A549 (cell line): ENCODE results near the gene EPC2.

Experiments
- CBX2 ChIP-seq: fragments of 200-600 bp; sonication (generic); IDR thresholded peaks from 2 replicates; pipeline ENCODE4 v1.6.1; 2016; ENCODE audit warnings: low read depth, mild to moderate bottlenecking, borderline replicate concordance
- CHD4 ChIP-seq: fragments of 200-600 bp; sonication (generic); IDR thresholded peaks from 2 replicates; pipeline ENCODE4 v1.6.1; 2016; ENCODE audit warnings: antibody characterized with exemption, mild to moderate bottlenecking, borderline replicate concordance
- POLR2A ChIP-seq: IDR thresholded peaks from 2 replicates; pipeline ENCODE4 v1.6.1; 2012; ENCODE audit warnings: mild to moderate bottlenecking, low read length
- RCOR1 ChIP-seq: fragments of 150-350 bp; IDR thresholded peaks from 2 replicates; pipeline ENCODE4 v1.6.1; 2014; ENCODE audit warnings: antibody characterized with exemption, low read length, low read depth
- RNF2 ChIP-seq: fragments of 200-600 bp; sonication (generic); IDR thresholded peaks from 2 replicates; pipeline ENCODE4 v1.6.1; 2016; ENCODE audit warnings: low read depth, mild to moderate bottlenecking, antibody characterized with exemption, moderate library complexity, borderline replicate concordance
- TF ChIP-seq, protein P1 (sequence below): fragments of >200 bp; sonication (Bioruptor Twin); formaldehyde crosslinking; IDR thresholded peaks from 3 replicates; pipeline ENCODE4 v1.5.1; 2016

GRCh38 chr2:148680462-148680861 is 35.9 kb downstream of the EPC2 start:
- TF ChIP-seq CBX2 (no peak), POLR2A (no peak), RNF2 (no peak), RCOR1 (no peak), CHD4 (no peak)
- TF ChIP-seq, protein P1, sequence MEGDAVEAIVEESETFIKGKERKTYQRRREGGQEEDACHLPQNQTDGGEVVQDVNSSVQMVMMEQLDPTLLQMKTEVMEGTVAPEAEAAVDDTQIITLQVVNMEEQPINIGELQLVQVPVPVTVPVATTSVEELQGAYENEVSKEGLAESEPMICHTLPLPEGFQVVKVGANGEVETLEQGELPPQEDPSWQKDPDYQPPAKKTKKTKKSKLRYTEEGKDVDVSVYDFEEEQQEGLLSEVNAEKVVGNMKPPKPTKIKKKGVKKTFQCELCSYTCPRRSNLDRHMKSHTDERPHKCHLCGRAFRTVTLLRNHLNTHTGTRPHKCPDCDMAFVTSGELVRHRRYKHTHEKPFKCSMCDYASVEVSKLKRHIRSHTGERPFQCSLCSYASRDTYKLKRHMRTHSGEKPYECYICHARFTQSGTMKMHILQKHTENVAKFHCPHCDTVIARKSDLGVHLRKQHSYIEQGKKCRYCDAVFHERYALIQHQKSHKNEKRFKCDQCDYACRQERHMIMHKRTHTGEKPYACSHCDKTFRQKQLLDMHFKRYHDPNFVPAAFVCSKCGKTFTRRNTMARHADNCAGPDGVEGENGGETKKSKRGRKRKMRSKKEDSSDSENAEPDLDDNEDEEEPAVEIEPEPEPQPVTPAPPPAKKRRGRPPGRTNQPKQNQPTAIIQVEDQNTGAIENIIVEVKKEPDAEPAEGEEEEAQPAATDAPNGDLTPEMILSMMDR: no peak
